ENCODE measurements around the gene COPE. TPM values are rescaled to one million over a fixed set of nuclear protein-coding genes. Genes with fewer than 3 reads are reported as not detected.

COPE gene
- total RNA-seq, 4 donors from 2014 or later: 112 to 223 (median 208) TPM

DNA sequence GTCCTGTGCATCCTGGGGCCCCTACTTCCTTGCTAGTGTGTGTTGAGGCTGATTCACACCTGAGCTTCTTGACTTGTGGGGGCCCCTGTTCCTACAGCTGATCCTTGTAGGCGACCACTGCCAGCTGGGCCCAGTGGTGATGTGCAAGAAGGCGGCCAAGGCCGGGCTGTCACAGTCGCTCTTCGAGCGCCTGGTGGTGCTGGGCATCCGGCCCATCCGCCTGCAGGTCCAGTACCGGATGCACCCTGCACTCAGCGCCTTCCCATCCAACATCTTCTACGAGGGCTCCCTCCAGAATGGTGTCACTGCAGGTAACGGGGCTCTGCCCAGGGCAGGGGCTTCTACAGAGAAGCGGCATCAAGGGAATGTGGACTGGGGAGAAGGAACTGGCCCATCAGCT is 62.0 kb downstream of the COPE start:
- no peaks in the 10 kb centered on the region for H3K9me3 ChIP-seq
- H3K27ac ChIP-seq: no peak overlapping the region
- H3K27me3 ChIP-seq: no peaks in the 10 kb centered on the region
- no peaks in the 10 kb centered on the region for H3K4me1 ChIP-seq
- WGBS: 100% methylated on average over 2 of the region's 13 CpGs
- H3K4me3 ChIP-seq: no peak overlapping the region
- peaks cover 100% of the 10 kb centered on the region for H3K36me3 ChIP-seq
- TF ChIP-seq POLR2AphosphoS5 (IDR thresholded peaks at IDR 0.05): no peak
- TF ChIP-seq, protein P1, sequence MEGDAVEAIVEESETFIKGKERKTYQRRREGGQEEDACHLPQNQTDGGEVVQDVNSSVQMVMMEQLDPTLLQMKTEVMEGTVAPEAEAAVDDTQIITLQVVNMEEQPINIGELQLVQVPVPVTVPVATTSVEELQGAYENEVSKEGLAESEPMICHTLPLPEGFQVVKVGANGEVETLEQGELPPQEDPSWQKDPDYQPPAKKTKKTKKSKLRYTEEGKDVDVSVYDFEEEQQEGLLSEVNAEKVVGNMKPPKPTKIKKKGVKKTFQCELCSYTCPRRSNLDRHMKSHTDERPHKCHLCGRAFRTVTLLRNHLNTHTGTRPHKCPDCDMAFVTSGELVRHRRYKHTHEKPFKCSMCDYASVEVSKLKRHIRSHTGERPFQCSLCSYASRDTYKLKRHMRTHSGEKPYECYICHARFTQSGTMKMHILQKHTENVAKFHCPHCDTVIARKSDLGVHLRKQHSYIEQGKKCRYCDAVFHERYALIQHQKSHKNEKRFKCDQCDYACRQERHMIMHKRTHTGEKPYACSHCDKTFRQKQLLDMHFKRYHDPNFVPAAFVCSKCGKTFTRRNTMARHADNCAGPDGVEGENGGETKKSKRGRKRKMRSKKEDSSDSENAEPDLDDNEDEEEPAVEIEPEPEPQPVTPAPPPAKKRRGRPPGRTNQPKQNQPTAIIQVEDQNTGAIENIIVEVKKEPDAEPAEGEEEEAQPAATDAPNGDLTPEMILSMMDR (IDR thresholded peaks at IDR 0.05): no peak
- no peak for TF ChIP-seq POLR2A (IDR thresholded peaks at IDR 0.05)
- TF ChIP-seq EP300 (IDR thresholded peaks at IDR 0.05): no peak
- DNase-seq (ENCODE audit: low spot score in 2 of 2): no peak

DNA sequence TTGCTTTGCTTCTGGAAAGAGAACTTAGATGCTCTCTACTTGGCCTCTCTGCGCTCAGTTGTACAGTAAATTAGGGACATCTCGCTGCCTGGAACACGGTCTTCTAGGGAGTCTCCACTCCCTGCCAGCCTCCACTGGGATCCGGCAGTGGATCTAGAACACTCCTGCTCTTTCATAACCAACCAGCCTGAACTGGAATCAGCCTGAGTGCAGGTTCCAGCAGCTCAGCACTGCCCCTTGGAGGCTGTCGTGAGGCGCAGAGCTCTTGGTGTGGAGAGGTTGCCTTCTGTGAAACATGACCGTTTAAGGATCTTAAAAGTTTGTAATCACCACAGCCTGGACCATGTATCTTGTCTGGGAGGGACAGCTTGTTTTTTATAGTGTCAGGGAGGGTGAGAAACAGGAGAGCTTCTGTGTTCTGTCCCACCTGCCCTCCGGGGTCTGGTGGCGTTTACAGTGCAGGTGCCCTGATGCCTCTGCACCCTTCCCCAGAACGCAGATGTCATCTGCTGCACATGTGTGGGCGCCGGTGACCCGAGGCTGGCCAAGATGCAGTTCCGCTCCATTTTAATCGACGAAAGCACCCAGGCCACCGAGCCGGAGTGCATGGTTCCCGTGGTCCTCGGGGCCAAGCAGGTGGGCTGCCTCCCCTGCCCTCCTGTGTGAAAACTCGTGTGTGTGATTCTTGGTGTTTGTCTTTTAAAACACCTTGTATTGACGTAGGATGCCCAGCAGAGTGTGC is 62.6 kb downstream of the COPE start:
- peaks cover 100% of the 10 kb centered on the region for H3K36me3 ChIP-seq
- H3K9me3 ChIP-seq: no peaks in the 10 kb centered on the region
- H3K27me3 ChIP-seq: no peaks in the 10 kb centered on the region
- no peak overlapping the region for H3K4me3 ChIP-seq
- TF ChIP-seq, protein P1 (IDR thresholded peaks at IDR 0.05): no peak
- TF ChIP-seq EP300 (IDR thresholded peaks at IDR 0.05) (no peak), POLR2AphosphoS5 (IDR thresholded peaks at IDR 0.05) (no peak), POLR2A (IDR thresholded peaks at IDR 0.05) (no peak)
- H3K4me1 ChIP-seq: no peaks in the 10 kb centered on the region
- no peak overlapping the region for H3K27ac ChIP-seq
- 82% methylated on average over 14 of the region's 22 CpGs for WGBS
- DNase-seq (ENCODE audit: low spot score in 2 of 2): no peak

DNA sequence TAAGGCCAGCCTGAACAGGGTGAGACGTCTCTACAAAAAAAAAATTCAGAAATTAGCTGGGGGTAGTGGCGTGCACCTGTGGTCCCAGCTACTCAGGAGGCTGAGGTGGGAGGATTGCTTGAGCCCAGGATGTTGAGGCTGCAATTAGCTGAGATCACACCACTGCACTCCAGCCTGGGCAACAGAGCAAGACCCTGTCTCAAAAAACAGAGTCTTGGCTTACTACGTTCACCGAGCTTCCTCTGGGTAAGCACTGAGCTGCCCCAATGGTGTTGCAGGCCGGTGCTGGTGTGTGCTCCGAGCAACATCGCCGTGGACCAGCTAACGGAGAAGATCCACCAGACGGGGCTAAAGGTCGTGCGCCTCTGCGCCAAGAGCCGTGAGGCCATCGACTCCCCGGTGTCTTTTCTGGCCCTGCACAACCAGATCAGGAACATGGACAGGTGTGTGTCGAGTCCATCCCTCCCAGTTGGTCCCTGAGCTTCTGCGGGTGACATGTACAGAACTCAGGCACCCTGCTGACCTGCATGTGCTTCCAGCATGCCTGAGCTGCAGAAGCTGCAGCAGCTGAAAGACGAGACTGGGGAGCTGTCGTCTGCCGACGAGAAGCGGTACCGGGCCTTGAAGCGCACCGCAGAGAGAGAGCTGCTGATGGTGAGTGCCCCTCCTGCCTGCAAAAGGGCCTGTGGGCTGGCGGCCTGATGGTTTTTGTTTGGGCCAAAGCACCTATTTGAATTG is 63.4 kb downstream of the COPE start:
- Histone ChIP-seq H3K4me3 (no peak overlapping the region), H3K9me3 (no peaks in the 10 kb centered on the region), H3K27me3 (no peaks in the 10 kb centered on the region), H3K4me1 (peaks cover 4% of the 10 kb centered on the region), H3K27ac (no peak overlapping the region), H3K36me3 (peaks cover 100% of the 10 kb centered on the region)
- no peak for DNase-seq (ENCODE audit: low spot score in 2 of 2)
- TF ChIP-seq, protein P1 (IDR thresholded peaks at IDR 0.05): no peak
- TF ChIP-seq POLR2A (IDR thresholded peaks at IDR 0.05) (no peak), EP300 (IDR thresholded peaks at IDR 0.05) (no peak), POLR2AphosphoS5 (IDR thresholded peaks at IDR 0.05) (no peak)
- 90% methylated on average over 13 of the region's 27 CpGs for WGBS

DNA sequence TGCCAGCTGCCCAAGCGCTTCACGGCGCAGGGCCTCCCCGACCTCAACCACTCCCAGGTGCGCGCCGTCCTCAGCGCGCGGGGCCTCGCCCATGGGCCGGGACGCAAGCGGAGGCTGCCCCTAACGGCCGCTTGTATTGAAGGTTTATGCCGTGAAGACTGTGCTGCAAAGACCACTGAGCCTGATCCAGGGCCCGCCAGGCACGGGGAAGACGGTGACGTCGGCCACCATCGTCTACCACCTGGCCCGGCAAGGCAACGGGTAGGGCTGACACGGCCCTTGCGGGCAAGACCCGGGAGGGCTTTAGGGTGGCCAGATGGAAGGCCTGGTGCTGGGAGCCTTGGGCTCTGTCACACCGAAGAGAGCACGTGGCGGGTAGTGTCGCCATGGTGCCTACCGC is 64.2 kb downstream of the COPE start:
- Histone ChIP-seq H3K27me3 (no peaks in the 10 kb centered on the region), H3K4me1 (peaks cover 13% of the 10 kb centered on the region), H3K27ac (no peak overlapping the region), H3K36me3 (peaks cover 100% of the 10 kb centered on the region), H3K4me3 (no peak overlapping the region), H3K9me3 (no peaks in the 10 kb centered on the region)
- no peak for DNase-seq (ENCODE audit: low spot score in 2 of 2)
- 98% methylated on average over 9 of the region's 33 CpGs for WGBS
- TF ChIP-seq EP300 (IDR thresholded peaks at IDR 0.05) (no peak), POLR2A (IDR thresholded peaks at IDR 0.05) (no peak), POLR2AphosphoS5 (IDR thresholded peaks at IDR 0.05) (no peak)
- TF ChIP-seq, protein P1 (IDR thresholded peaks at IDR 0.05): no peak

DNA sequence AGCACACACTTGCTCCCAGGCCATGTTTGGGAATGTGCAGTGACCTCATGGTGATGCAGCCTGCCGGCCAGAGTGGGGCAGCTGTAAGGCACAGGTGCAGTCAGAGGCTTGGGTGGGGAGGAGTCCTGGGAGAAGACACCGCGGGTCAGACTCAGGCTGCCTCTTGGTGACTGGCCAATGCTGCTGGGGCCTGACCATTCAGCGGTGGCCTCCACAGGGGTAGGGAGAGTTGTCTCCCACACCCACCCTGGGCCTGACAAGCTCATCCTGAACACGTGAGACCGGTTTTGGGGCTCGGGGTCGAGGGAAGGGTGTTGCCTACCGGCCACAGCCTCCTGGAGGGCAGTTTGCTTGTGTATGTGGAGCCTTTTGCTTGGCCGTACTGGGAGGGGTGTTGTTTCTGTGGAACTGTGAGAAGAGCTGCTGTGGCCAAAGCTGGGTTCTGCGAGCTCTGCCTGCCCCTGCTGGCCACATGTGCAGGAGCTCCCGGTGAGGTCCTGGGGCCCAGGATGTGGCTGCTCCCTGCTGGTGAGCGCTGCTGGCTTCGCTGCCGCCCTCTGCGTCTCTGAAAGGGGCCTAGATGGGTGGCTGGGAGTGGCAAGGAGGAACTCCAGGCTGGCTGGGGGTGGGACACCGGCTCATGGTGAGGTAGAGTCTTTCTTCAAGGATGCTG is 65.3 kb downstream of the COPE start:
- no peaks in the 10 kb centered on the region for H3K27me3 ChIP-seq
- no peak overlapping the region for H3K27ac ChIP-seq
- 93% methylated on average over 6 of the region's 17 CpGs for WGBS
- H3K9me3 ChIP-seq: no peaks in the 10 kb centered on the region
- TF ChIP-seq, protein P1 (IDR thresholded peaks at IDR 0.05): no peak
- TF ChIP-seq POLR2AphosphoS5 (IDR thresholded peaks at IDR 0.05): no peak
- TF ChIP-seq POLR2A (IDR thresholded peaks at IDR 0.05): no peak
- TF ChIP-seq EP300 (IDR thresholded peaks at IDR 0.05): no peak
- no peak overlapping the region for H3K4me3 ChIP-seq
- H3K4me1 ChIP-seq: peaks cover 24% of the 10 kb centered on the region
- H3K36me3 ChIP-seq: peaks cover 90% of the 10 kb centered on the region
- DNase-seq (ENCODE audit: low spot score in 2 of 2): no peak

All from suprapubic skin (tissue), 4 donors.